Dermis microvascular lymphatic vessel endothelial cell (primary cell): ENCODE results near the gene RLIM. TPM values are rescaled to one million over a fixed set of nuclear protein-coding genes. Genes with fewer than 3 reads are reported as not detected.
A peak's percentile ranks its signal among the peaks of the same experiment; 100 is the strongest.

Experiments used
- DNase-seq, 2 donors: peaks; one replicate each; pipeline versions ENCODE4 v3.0.0 to v3.0.0-alpha.2; 2010; ENCODE audit warnings: low read depth in 2 of 2
- total RNA-seq: library from RNA; depleted of rRNA; stranded (reverse); fragments of >200 nt; gene quantifications from 2 replicates; pipeline ENCODE4 v1.2.1, GENCODE V29; 2014

RLIM gene
- total RNA-seq, 1 donor from 2014 or later, result 36.8 TPM

DNA sequence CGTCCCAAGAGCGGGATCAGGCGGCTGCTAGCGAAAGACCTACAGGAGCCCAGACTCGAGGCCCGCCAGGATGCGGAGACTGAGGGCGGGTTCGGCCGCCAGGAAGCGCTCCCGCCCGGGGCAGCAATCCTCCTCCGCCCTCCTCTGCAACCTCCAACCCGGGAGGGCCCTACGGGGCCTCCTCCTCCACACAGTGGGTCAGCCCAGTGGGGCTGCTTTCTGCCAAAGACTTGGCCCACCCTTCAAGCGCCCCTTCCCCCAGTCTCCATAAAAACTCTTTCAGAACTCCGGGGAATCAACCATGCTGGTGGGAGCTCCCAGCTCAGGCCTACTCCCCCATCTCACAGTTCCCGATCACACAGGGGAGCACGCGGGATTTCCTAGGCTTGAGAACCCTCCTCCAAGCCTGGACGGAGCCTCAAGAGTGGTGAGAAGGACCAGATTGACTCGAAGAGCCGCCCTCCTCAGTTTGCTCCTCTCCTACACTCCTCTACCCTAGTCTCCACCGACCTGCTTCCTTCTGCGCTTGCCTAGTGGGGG is 77.5 kb downstream of the RLIM start:
- DNase-seq, result no peak

DNA sequence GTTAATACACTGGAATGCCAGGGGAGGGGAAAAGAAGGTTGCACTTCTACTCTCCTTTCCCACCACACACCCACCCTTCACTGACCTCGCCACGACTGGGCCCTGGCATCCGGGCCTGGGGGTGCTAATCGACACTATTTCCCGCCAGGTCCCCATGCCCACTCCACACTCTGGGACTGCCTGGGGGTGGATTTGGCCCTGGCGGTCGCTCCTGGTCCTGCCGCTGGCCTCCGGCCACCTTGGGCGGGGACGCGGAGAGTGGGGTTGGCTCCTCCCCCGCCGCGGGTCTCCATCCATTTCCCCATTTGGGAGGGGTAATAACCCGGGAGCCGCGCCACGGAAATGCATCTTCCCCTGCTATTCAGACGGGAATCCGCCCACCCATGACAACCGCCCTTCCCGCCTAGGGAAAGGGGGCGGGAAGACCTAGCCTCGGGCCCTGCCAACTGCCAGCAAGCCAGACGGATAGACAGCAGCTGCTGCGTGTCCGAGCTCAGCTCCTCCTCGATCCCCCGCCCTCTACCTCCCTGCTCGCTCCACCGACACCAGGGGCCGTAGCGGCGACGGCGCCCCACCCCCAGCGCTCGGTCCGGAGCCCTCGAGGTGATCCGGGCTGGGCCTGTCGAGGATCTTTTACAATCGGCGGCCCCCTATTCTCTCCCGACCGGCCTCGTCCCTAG is 78.1 kb downstream of the RLIM start:
- peak; percentile 50 to 74 for DNase-seq

DNA sequence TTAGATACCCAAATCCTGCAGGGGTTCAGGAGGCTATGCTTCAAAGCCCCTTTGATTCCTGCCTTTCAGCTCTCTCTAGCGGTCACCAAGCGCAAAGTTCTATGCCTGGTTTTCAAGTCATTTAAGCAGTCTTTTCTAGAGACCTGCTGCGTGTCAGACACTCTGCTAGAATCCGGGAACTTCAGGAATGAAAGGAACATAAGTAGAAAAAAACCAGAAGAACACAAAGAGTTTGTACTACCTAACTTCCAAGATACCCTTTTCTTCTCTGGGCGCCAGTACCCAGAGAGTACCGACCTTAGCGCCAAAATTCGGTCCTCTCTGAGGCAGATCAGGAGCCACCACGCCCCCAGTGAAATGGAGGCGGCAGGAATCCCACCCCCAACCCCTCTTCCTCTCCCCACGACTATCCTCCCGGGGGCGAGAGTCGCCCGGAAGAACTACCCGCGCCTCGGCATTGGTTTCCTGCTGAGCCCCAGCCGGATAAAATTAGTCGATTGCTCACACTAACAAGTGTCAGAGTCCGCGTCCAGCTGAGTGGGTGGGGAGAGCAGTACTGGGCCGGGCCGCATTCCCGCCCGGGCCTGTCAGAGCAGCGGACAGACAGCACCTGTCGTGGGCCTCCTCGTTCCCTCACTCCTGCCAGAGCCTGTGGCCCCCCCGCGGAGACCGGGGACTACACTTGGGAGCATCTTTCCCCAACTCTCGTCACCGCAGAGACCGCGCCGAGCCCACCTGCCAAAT is 78.8 kb downstream of the RLIM start:
- peak; percentile 11 to 58 for DNase-seq

Other genes with a start within 250 kb of the RLIM start
- gene SLC16A2, start 193.1 kb downstream of the RLIM start, total RNA-seq, result 0.39 and 1.0 TPM in 2 replicates